NCI-H1417 treated with DMSO at 0.1 percent for 48 hours (cell line): ENCODE data around the gene LRRTM2.

Experiments
- DNase-seq: peaks from one replicate; lab custom pipeline; 2025; lab: John Stamatoyannopoulos, UW

Gene LRRTM2

GRCh38 chr5:138883211-138883610, 8.1 kb upstream of the LRRTM2 start:
- DNase-seq: no peak

- DNase-seq: no peak
These were observed 3.5 kb upstream of the LRRTM2 start for GRCh38 chr5:138878437-138879235.

- no peak for DNase-seq
These were observed 1.7 kb upstream of the LRRTM2 start for GRCh38 chr5:138876811-138877210.

GRCh38 chr5:138875946-138876345, 811 bp upstream of the LRRTM2 start:
- DNase-seq: no peak

GRCh38 chr5:138875552-138875875, 379 bp upstream of the LRRTM2 start:
- no peak for DNase-seq

- no peak for DNase-seq
These were observed 894 bp downstream of the LRRTM2 start for GRCh38 chr5:138874241-138874640.

- DNase-seq: no peak
These were observed 1.5 kb downstream of the LRRTM2 start for GRCh38 chr5:138873466-138874221.

GRCh38 chr5:138872841-138873465, 2.2 kb downstream of the LRRTM2 start:
- no peak for DNase-seq

- no peak for DNase-seq
These were observed 4.5 kb downstream of the LRRTM2 start for GRCh38 chr5:138870611-138871010.

- DNase-seq: no peak
These were observed 5.2 kb downstream of the LRRTM2 start for GRCh38 chr5:138869763-138870500.

- no peak for DNase-seq
These were observed 6.1 kb downstream of the LRRTM2 start for GRCh38 chr5:138869038-138869437.

- DNase-seq: no peak
These were observed 8.1 kb downstream of the LRRTM2 start for GRCh38 chr5:138867011-138867410.

- no peak for DNase-seq
These were observed 22.0 kb downstream of the LRRTM2 start for GRCh38 chr5:138853132-138853531.

- DNase-seq: no peak
These were observed 24.2 kb downstream of the LRRTM2 start for GRCh38 chr5:138850865-138851435.

GRCh38 chr5:138849882-138850281, 25.3 kb downstream of the LRRTM2 start:
- no peak for DNase-seq

- no peak for DNase-seq
These were observed 25.7 kb downstream of the LRRTM2 start for GRCh38 chr5:138849439-138849838.

- DNase-seq: no peak
These were observed 30.2 kb downstream of the LRRTM2 start for GRCh38 chr5:138844812-138845513.

- no peak for DNase-seq
These were observed 31.0 kb downstream of the LRRTM2 start for GRCh38 chr5:138844125-138844461.

- DNase-seq: no peak
These were observed 31.6 kb downstream of the LRRTM2 start for GRCh38 chr5:138843316-138844124.

GRCh38 chr5:138841531-138841930, 33.6 kb downstream of the LRRTM2 start:
- no peak for DNase-seq

GRCh38 chr5:138840103-138840502, 35.0 kb downstream of the LRRTM2 start:
- DNase-seq: no peak
